Keratinocyte (primary cell): ENCODE results near the gene BOC.

Experiments
- EZH2 ChIP-seq: IDR thresholded peaks from one replicate; pipeline ENCODE4 v1.6.1; 2012; ENCODE audit warnings: inconsistent platforms, mild to moderate bottlenecking, low read length, moderate library complexity
- TF ChIP-seq, protein P1 (sequence below), 3 experiments: IDR thresholded peaks in 1 of 3; conservative IDR thresholded peaks in 1 of 3; optimal IDR thresholded peaks in 1 of 3; 2 replicates in 2 of 3; 3 replicates in 1 of 3; pipeline versions ENCODE3 to v1.5.1; 2011; ENCODE audit warnings: low read length in 3 of 3, mild to moderate bottlenecking in 3 of 3, moderate library complexity in 2 of 3, control low read depth in 1 of 3, inconsistent platforms in 1 of 3; ENCODE audit not compliant: insufficient read depth in 2 of 3; ENCODE audit errors: extremely low read depth in 1 of 3

DNA sequence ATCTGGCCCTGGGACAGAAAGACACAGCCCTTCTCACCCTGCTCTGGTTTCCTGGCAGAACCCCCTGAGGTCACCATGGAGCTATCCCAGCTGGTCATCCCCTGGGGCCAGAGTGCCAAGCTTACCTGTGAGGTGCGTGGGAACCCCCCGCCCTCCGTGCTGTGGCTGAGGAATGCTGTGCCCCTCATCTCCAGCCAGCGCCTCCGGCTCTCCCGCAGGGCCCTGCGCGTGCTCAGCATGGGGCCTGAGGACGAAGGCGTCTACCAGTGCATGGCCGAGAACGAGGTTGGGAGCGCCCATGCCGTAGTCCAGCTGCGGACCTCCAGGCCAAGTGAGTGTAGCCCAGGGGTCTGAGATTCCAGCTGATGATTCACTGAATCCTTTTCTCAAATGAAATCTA, 61.7 kb downstream of the BOC start:
- TF ChIP-seq, protein P1, sequence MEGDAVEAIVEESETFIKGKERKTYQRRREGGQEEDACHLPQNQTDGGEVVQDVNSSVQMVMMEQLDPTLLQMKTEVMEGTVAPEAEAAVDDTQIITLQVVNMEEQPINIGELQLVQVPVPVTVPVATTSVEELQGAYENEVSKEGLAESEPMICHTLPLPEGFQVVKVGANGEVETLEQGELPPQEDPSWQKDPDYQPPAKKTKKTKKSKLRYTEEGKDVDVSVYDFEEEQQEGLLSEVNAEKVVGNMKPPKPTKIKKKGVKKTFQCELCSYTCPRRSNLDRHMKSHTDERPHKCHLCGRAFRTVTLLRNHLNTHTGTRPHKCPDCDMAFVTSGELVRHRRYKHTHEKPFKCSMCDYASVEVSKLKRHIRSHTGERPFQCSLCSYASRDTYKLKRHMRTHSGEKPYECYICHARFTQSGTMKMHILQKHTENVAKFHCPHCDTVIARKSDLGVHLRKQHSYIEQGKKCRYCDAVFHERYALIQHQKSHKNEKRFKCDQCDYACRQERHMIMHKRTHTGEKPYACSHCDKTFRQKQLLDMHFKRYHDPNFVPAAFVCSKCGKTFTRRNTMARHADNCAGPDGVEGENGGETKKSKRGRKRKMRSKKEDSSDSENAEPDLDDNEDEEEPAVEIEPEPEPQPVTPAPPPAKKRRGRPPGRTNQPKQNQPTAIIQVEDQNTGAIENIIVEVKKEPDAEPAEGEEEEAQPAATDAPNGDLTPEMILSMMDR (optimal IDR thresholded peaks at IDR 0.05 in 1 of 3, IDR thresholded peaks at IDR 0.05 in 1 of 3, conservative IDR thresholded peaks at IDR 0.05 in 1 of 3; ENCODE audit: extremely low read depth in 1 of 3, insufficient read depth in 2 of 3, low read length in 3 of 3) = no peak
- TF ChIP-seq EZH2 = no peak
